Measurements from ENCODE around the gene RPL22. TPM values are rescaled to one million over a fixed set of nuclear protein-coding genes. Genes with fewer than 3 reads are reported as not detected.

The RPL22 gene
- total and polyA plus RNA-seq, 2 of the 4 experiments (the other 2 are of a cell fraction), result 26.2 to 131 TPM

- no peak for TF ChIP-seq POLR2A (IDR thresholded peaks at IDR 0.05; ENCODE audit: low read depth, low read length)
- TF ChIP-seq SMC3 (IDR thresholded peaks at IDR 0.05; ENCODE audit: low read depth, low read length), result no peak
- TF ChIP-seq CHD1 (IDR thresholded peaks at IDR 0.05; ENCODE audit: low read depth, low read length), result no peak
- TF ChIP-seq RFX5 (IDR thresholded peaks at IDR 0.05; ENCODE audit: low read depth, low read length), result no peak
- no peak for TF ChIP-seq NFE2L2 (IDR thresholded peaks at IDR 0.05; ENCODE audit: low read depth, low read length)
- Histone ChIP-seq H3K9me1 (ENCODE audit: insufficient read depth, low read length) (no peaks in the 10 kb centered on the region), H3K9me3 (ENCODE audit: control insufficient read depth, insufficient read depth, low read length) (no peaks in the 10 kb centered on the region), H2AK9ac (replicated peaks; ENCODE audit: low read depth, low read length, poor library complexity) (no peak overlapping the region), H3K27ac (ENCODE audit: insufficient read depth, low read length) (no peak overlapping the region), H4K5ac (ENCODE audit: low read depth, low read length) (no peak overlapping the region), H3K4ac (ENCODE audit: low read depth, low read length) (no peak overlapping the region), H3K18ac (ENCODE audit: low read depth, low read length) (no peak overlapping the region), H3K4me3 (ENCODE audit: insufficient read depth, low read depth, low read length) (no peak overlapping the region), H4K20me1 (ENCODE audit: insufficient read depth, low read length) (no peaks in the 10 kb centered on the region), H2BK15ac (ENCODE audit: low read depth, low read length) (no peak overlapping the region), H3K4me1 (ENCODE audit: control insufficient read depth, insufficient read depth, low read length) (no peaks in the 10 kb centered on the region), H3K36me3 (ENCODE audit: control insufficient read depth, insufficient read depth, low read length) (no peaks in the 10 kb centered on the region), H3K14ac (replicated peaks; ENCODE audit: low read depth, low read length) (no peak overlapping the region), H2BK120ac (ENCODE audit: low read depth, low read length) (no peak overlapping the region), H3K9ac (ENCODE audit: low read depth, low read length) (no peak overlapping the region), H2AFZ (replicated peaks; ENCODE audit: low read length, poor library complexity) (no peak overlapping the region), H2BK5ac (ENCODE audit: low read depth, low read length, poor library complexity, severe bottlenecking) (no peak overlapping the region), H2BK20ac (ENCODE audit: low read depth, low read length) (no peak overlapping the region), H3K56ac (ENCODE audit: extremely low read depth, insufficient read depth, low read length) (no peak overlapping the region), H4K8ac (ENCODE audit: low read depth in 2 of 2, low read length in 2 of 2) (no peak overlapping the region), H3K79me1 (ENCODE audit: low read depth in 1 of 2, low read length in 2 of 2) (no peaks in the 10 kb centered on the region), H3K23ac (ENCODE audit: low read depth, low read length) (no peak overlapping the region), H4K91ac (ENCODE audit: insufficient read depth, low read depth, low read length) (no peak overlapping the region), H3K4me2 (ENCODE audit: low read depth, low read length) (no peak overlapping the region), H3K27me3 (ENCODE audit: control insufficient read depth, insufficient read depth, low read length) (peaks cover 35% of the 10 kb centered on the region), H2AK5ac (ENCODE audit: low read depth, low read length) (no peak overlapping the region)
- dilution Hi-C loops (cut with HindIII; ENCODE audit: low sequenced_read_pairs, unreplicated experiment), result no loop called here
- ATAC-seq (ENCODE audit: low read depth), result no peak
- no TSS peak for BruUV-seq (replicated peaks)
- intact Hi-C loops (cut with micrococcal nuclease), result no loop called here
- 83% methylated on average over 7 of the region's 33 CpGs; no CpG with 5 or more reads in 1 of the 2 experiments for WGBS, 2 experiments (ENCODE audit: extremely low coverage in 2 of 2, insufficient read length in 1 of 2)
- no peak for DNase-seq
- in situ Hi-C loops (cut with MboI; ENCODE audit: low sequenced_read_pairs), result no loop called here
- CTCF ChIA-PET, result no interaction called here
- POLR2A ChIA-PET (ENCODE audit: unreplicated experiment), result no interaction called here
These were observed 57.3 kb downstream of the RPL22 start for GRCh38 chr1:6142036-6142621.

Measured in IMR-90 (cell line).